Peyer's patch (tissue), 4 donors: ENCODE measurements around the gene DOCK9. TPM values are rescaled to one million over a fixed set of nuclear protein-coding genes. Genes with fewer than 3 reads are reported as not detected.

Experiments
- DNase-seq, 3 donors: peaks; one replicate each; pipeline ENCODE4 v3.0.0-alpha.2; 2017 to 2019
- H3K27ac ChIP-seq, 4 donors: fragments of 200-600 bp; sonication (generic); one replicate each; pipeline ENCODE4 v1.5.1; 2016 to 2019
- H3K27me3 ChIP-seq, 2 donors: fragments of 200-600 bp; sonication (generic); one replicate each; pipeline ENCODE4 v1.5.1; 2019
- H3K36me3 ChIP-seq, 3 donors: fragments of 200-600 bp; sonication (generic); one replicate each; pipeline ENCODE4 v1.5.1; 2016 to 2019
- H3K4me1 ChIP-seq, 4 donors: fragments of 200-600 bp; sonication (generic); one replicate each; pipeline ENCODE4 v1.5.1; 2016 to 2019
- H3K4me3 ChIP-seq, 4 donors: fragments of 200-600 bp; sonication (generic); 1 replicate in 3 of 4; 2 replicates in 1 of 4; pipeline ENCODE4 v1.5.1; 2016 to 2019; ENCODE audit warnings: mild to moderate bottlenecking in 1 of 4
- H3K9me3 ChIP-seq, 4 donors: fragments of 200-600 bp; sonication (generic); one replicate each; pipeline ENCODE4 v1.5.1; 2016 to 2019; ENCODE audit warnings: mild to moderate bottlenecking in 1 of 4
- CTCF ChIP-seq, 6 experiments: fragments of 450-650 bp in 4 of 6; fragments of 200-600 bp in 2 of 6; sonication (generic) in 1 of 6; IDR thresholded peaks; one replicate each; pipeline ENCODE4 v1.5.1; 2017 to 2019; ENCODE audit warnings: antibody characterized with exemption in 6 of 6, mild to moderate bottlenecking in 3 of 6, moderate library complexity in 1 of 6
- POLR2A ChIP-seq, 2 donors: fragments of 450-650 bp; IDR thresholded peaks; one replicate each; pipeline ENCODE4 v1.5.1; 2017; ENCODE audit warnings: antibody characterized with exemption in 2 of 2, mild to moderate bottlenecking in 2 of 2, moderate library complexity in 2 of 2
- total RNA-seq, 4 donors: library from RNA; depleted of rRNA; stranded (reverse); fragments of >200 nt; gene quantifications; one replicate each; pipeline ENCODE4 v1.1.0, GENCODE V29; 2016

DOCK9 gene
- total RNA-seq, 4 donors from 2014 or later, result 52.5 to 166 (median 54.2) TPM

GRCh38 chr13:98997011-98997730 is 19.3 kb upstream of the DOCK9 start:
- Histone ChIP-seq H3K27me3 (no peaks in the 10 kb centered on the region), H3K9me3 (no peaks in the 10 kb centered on the region), H3K4me1 (peaks cover 0 to 16% (median 0%) of the 10 kb centered on the region in 4 donors), H3K27ac (no peak overlapping the region), H3K4me3 (no peak overlapping the region), H3K36me3 (no peaks in the 10 kb centered on the region)
- DNase-seq, result no peak
- no peak for TF ChIP-seq CTCF (IDR thresholded peaks at IDR 0.05)
- TF ChIP-seq POLR2A (IDR thresholded peaks at IDR 0.05), result no peak

DNA sequence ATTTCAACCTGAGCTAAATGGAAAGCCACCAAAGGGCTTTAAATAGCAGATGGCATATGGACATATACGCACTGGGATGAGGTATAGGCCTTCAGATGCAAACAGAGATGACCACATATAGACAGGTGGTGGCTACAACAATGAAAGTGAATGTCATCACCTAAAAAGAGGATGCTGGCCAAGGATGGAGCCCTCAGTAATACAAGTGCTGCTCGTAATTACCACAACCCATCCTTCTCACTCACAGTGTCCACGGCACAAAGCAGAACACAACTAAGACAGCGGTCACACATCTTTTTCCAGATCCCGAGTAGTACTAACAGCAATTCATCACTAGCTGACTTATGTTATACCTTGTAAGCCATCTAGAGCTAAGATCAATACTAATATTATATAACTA is 18.2 kb upstream of the DOCK9 start:
- no peaks in the 10 kb centered on the region for H3K9me3 ChIP-seq

GRCh38 chr13:98994896-98995295 is 17.0 kb upstream of the DOCK9 start:
- no peaks in the 10 kb centered on the region for H3K36me3 ChIP-seq
- TF ChIP-seq POLR2A (IDR thresholded peaks at IDR 0.05) (no peak), CTCF (IDR thresholded peaks at IDR 0.05) (no peak)
- peak overlapping the region in 1 of 4 donors; percentile 25 for H3K27ac ChIP-seq
- H3K9me3 ChIP-seq, result no peaks in the 10 kb centered on the region
- no peak overlapping the region for H3K4me3 ChIP-seq
- peaks cover 0 to 15% (median 0%) of the 10 kb centered on the region in 4 donors for H3K4me1 ChIP-seq
- H3K27me3 ChIP-seq, result no peaks in the 10 kb centered on the region
- DNase-seq, result no peak

More for the DNA sequence above, 18.2 kb upstream of the DOCK9 start:
- Histone ChIP-seq H3K4me1 (peaks cover 0 to 16% (median 0%) of the 10 kb centered on the region in 4 donors), H3K27me3 (no peaks in the 10 kb centered on the region), H3K4me3 (no peak overlapping the region), H3K36me3 (no peaks in the 10 kb centered on the region), H3K27ac (no peak overlapping the region)
- no peak for TF ChIP-seq POLR2A (IDR thresholded peaks at IDR 0.05)
- TF ChIP-seq CTCF (IDR thresholded peaks at IDR 0.05), result no peak
- no peak for DNase-seq

- Histone ChIP-seq H3K4me3 (no peak overlapping the region), H3K4me1 (peaks cover 0 to 11% (median 0%) of the 10 kb centered on the region in 4 donors), H3K36me3 (no peaks in the 10 kb centered on the region), H3K27ac (no peak overlapping the region), H3K9me3 (no peaks in the 10 kb centered on the region), H3K27me3 (no peaks in the 10 kb centered on the region)
- TF ChIP-seq CTCF (IDR thresholded peaks at IDR 0.05) (no peak), POLR2A (IDR thresholded peaks at IDR 0.05) (no peak)
- DNase-seq, result no peak
These were observed 16.2 kb upstream of the DOCK9 start for GRCh38 chr13:98994080-98994479.

- no peak overlapping the region for H3K27ac ChIP-seq
- H3K36me3 ChIP-seq, result no peaks in the 10 kb centered on the region
- no peaks in the 10 kb centered on the region for H3K4me1 ChIP-seq
- H3K27me3 ChIP-seq, result no peaks in the 10 kb centered on the region
- DNase-seq, result no peak
- no peaks in the 10 kb centered on the region for H3K9me3 ChIP-seq
- TF ChIP-seq POLR2A (IDR thresholded peaks at IDR 0.05) (no peak), CTCF (IDR thresholded peaks at IDR 0.05) (no peak)
- H3K4me3 ChIP-seq, result no peak overlapping the region
These were observed 14.5 kb upstream of the DOCK9 start for GRCh38 chr13:98992355-98992754.
